MM.1S (cell line): Measurements from ENCODE around the gene DOC2A.

Experiments
- CTCF ChIP-seq: fragments of 300-600 bp; sonication (generic); IDR thresholded peaks from 2 replicates; pipeline ENCODE4 v1.5.1; 2016; ENCODE audit warnings: antibody characterized with exemption, low read length, mixed read lengths
- EZH2 ChIP-seq: fragments of 300-600 bp; sonication (generic); optimal IDR thresholded peaks from 2 replicates; pipeline ENCODE3; 2017; ENCODE audit warnings: low read depth, mild to moderate bottlenecking, antibody characterized with exemption, low read length, mixed read lengths
- EZH2phosphoT487 ChIP-seq: fragments of 300-600 bp; sonication (generic); IDR thresholded peaks from 2 replicates; pipeline ENCODE4 v1.6.1; 2018; ENCODE audit warnings: antibody characterized with exemption, low read length

GRCh38 chr16:30053376-30054015 is 42.7 kb upstream of the DOC2A start:
- TF ChIP-seq CTCF (no peak), EZH2phosphoT487 (no peak), EZH2 (no peak)
